Right hindlimb (tissue), 1 donor: ENCODE measurements around the gene ZNF3.
A peak's percentile ranks its signal among the peaks of the same experiment; 100 is the strongest.

Experiments used
- DNase-seq: peaks from one replicate; pipeline ENCODE4 v3.0.0-alpha.2; 2018

Gene ZNF3

GRCh38 chr7:100107890-100108289 is 26.4 kb upstream of the ZNF3 start:
- no peak for DNase-seq

GRCh38 chr7:100107125-100107737 is 25.7 kb upstream of the ZNF3 start:
- DNase-seq = no peak

DNA sequence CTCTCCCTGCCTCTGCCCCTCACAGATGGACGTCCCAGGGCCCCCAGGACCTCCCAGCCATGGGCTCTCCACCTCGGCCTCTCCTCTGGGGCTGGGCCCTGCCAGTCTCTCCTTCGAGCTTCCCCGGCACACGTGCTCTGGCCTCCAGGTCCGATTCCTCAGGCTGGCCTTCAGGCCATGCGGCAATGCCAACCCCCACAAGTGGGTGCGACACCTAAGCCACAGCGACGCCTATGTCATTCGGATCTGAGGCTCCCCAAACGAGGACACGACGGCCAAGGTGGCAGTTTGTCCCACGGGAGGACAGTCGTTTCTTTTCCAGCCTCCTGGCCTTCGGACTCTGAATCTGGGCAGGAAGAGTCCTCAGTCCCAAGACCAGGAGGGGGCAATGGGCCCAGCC is 25.1 kb upstream of the ZNF3 start:
- no peak for DNase-seq

GRCh38 chr7:100105534-100105933 is 24.0 kb upstream of the ZNF3 start:
- no peak for DNase-seq

DNA sequence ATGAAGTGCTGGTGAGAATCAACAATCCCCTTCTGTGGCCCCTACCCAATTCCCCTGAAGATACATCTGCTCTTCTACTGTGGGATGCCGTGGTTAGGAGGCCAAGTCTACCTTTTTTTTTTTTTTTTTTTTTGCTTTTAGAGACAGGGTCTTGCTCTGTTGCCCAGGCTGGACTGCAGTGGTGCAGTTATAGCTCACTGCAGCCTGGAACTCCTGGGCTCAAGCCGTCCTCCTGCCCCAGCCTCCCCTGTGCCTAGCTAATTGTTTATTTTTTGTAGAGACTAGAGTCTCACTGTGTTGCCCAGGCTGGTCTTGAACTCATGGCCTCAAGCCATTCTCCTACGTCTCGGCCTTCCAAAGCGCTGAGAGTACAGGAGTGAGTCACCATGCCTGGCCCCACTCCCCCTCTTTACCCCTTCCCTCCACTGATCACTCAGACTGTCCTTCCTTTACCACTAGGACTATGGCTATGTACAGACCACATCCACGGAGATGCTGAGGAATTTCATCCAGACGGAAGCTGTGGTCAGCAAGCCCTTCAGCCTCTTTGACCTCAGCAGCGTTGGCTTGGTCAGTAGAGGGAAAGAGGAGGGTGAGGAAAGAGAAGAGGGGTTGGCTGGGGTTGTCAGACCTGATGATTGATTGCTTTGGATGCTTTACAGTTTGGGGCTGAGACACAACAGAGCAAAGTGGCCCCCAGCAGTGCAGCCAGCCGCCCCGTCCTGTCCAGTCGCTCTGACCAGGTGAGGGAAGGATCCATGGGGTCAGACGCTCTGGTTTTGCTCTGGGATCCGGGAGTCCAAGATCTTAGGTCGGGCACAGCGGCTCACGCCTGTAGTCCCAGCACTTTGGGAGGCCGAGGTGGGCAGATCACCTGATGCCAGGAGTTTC is 21.7 kb upstream of the ZNF3 start:
- no peak for DNase-seq

GRCh38 chr7:100101016-100101862 is 19.7 kb upstream of the ZNF3 start, which contains the start of the genes AP4M1 and MCM7:
Gene AP4M1, plus strand, starts transcription at chr7:100101643. Its CDS starts 72 bp downstream, at chr7:100101715.
Gene MCM7, minus strand, starts transcription at chr7:100101397. Its CDS starts 103 bp downstream, at chr7:100101294.
- peak; percentile 99 for DNase-seq

DNA sequence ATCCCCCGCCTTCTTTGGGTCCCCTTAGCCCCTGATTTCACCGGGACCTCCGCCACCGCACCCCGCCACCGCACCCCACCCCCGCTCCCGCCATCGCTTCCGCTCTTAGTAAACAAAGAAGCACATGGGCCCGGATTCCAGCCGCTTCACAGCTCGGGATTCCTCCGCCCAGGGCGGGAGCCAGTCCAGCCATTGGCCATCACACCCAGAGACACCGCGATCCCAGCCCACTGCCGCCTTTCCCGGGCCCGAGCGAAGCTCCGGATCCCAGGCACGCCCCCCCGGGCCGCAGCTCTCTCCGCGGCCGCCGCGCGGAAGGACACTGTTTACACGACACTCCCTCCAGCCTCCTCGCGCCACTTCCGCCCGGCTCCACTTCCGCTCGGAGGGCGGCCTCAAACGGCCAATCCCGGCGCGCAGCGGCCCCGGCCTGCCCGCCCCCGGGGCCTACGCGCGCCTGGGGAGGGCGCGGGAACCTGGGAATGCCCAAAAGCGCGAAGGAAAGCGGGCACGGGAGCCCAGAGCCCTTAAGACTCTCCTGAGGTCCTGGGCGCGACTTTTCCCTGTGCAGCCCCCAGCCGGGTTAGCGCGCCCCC is 19.0 kb upstream of the ZNF3 start:
- DNase-seq = peak; percentile 96

GRCh38 chr7:100099452-100099851 is 17.9 kb upstream of the ZNF3 start:
- DNase-seq = no peak

- no peak for DNase-seq
Measured at GRCh38 chr7:100098913-100099312, 17.4 kb upstream of the ZNF3 start.

- no peak for DNase-seq
Measured at GRCh38 chr7:100095704-100096103, 14.2 kb upstream of the ZNF3 start.

GRCh38 chr7:100095289-100095688 is 13.8 kb upstream of the ZNF3 start:
- DNase-seq = no peak

DNA sequence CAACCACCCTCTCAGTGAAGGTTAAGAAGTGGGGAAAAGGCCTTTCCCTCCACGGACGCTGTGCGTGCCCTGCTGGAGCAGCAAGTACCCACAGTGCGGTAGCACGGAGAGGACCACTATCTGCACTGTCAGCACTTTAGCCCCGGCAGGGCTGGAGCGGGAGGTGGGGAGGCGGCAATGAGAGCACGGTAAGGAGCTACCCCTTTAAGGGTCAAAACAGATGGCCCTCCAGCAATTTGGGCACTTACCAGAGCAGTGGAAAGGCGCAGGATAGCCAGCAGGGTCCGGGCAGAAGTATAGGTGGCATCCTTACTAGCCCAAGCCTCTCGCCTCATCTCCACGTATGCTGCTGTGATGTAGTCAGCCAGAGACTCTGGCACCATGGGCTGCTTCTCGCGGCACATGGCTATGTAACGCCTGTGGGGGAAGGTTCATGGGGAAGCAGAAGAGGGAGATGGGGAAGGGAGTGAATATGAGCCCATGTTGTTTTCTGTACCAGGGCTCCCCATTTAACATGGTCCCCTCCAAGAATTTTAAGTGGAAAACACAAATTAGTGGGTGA is 12.5 kb upstream of the ZNF3 start:
- no peak for DNase-seq

- no peak for DNase-seq
Measured at GRCh38 chr7:100093498-100093897, 12.0 kb upstream of the ZNF3 start.

GRCh38 chr7:100093054-100093453 is 11.5 kb upstream of the ZNF3 start:
- no peak for DNase-seq

DNA sequence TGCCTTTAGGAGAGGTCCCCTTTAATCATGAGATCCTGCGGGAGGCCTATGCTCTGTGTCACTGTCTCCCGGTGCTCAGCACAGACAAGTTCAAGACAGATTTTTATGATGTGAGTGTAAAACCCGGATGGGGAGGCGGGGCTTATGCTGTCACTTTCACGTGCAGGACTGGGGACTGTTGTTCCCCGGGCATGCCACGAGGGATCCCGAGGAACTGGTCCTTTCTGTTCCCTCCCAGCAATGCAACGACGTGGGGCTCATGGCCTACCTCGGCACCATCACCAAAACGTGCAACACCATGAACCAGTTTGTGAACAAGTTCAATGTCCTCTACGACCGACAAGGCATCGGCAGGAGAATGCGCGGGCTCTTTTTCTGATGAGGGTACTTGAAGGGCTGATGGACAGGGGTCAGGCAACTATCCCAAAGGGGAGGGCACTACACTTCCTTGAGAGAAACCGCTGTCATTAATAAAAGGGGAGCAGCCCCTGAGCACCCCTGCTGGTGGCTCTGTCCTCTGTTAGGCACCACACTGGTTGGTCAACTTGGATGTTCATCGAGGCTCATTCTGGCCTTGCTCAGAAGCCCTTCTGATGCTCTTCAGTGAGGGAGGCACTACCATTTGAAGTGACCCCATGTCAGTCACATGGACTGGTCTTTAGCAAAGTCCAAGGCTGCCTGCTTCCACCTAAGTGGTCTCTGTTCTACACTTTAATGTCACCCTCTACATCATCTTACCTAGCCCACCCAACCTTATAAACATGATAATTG is 10.1 kb upstream of the ZNF3 start:
- DNase-seq = no peak

DNA sequence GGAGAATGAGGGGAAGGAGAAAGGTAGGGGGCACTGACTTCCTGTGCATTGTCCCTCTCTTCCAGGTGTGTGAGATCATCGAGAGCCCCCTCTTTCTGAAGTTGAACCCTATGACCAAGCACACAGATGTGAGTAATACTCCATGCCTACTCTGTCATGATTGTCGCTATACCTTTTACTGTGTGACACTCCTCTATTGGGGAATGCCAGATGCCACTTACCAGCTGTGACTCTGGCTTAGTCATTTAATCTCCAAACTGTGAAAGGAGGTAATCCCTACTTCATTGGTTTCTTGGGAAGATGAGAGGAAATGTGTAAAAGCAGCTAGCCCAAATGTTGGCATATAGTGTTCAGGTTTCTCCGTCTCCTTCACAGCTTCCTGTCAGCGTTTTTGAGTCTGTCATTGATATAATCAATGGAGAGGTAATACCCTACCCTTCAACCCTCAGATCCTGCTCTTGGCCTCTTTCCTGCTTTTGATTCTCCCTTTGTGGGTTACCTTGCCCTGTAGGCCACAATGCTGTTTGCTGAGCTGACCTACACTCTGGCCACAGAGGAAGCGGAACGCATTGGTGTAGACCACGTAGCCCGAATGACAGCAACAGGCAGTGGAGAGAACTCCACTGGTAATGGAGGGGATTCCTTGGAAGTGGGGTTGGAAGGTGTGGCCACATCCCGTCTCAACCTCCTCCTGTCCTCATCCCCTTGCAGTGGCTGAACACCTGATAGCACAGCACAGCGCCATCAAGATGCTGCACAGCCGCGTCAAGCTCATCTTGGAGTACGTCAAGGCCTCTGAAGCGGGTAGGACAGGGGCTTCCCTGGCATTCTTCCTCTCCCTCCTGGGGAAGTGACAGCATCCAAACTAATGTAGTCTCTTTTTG is 9.2 kb upstream of the ZNF3 start:
- no peak for DNase-seq

- no peak for DNase-seq
Measured at GRCh38 chr7:100089458-100090196, 8.1 kb upstream of the ZNF3 start.

- peak; percentile 86 for DNase-seq
Measured at GRCh38 chr7:100088621-100089457, 7.3 kb upstream of the ZNF3 start, which contains the start of gene COPS6. Gene COPS6, plus strand, starts transcription at chr7:100088969. Its CDS starts 22 bp downstream, at chr7:100088991.
